ENCODE results near the gene CRTC1. TPM values are rescaled to one million over a fixed set of nuclear protein-coding genes. Genes with fewer than 3 reads are reported as not detected.

Gene CRTC1
- total RNA-seq, 1 experiment from 2014 or later, result 3.0 TPM

GRCh38 chr19:18699403-18700054 lies 16.0 kb downstream of the CRTC1 start:
- no peak for DNase-seq (ENCODE audit: low read depth)

DNA sequence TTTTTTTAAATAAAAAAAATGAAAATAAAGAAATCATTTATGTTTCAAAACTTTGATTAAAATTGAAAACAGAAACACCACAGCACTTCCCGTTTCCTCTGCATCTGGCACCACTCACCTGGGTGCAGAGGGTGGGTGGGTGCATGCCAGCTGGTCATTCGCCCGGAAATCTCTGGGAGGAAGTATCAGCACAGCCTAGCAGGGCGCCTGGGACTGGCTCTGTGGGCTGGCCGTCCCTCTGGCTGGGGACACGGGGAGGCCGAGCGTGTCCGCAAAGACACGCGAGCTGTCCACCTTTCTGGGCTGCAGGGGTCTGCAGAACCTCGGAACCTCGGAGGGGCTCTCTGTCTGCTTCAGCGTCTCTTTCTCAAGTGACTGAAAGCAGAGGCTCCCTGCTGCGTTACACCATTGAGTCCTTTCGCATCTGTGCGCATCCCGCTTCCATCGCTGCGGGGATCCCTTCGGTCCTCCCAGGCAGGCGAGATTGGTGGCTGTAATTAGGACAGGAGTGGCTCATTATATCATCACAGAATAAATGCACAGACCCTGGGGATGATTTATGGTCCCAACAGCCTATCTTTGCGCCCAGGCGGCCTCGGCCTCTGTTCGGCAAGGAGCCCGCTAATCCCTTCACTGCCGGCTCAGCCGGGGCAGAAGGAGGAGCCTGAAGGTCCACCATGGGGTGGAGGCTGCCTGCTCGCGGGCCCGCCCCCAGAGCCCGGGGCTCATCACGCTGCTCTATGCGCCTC lies 17.2 kb downstream of the CRTC1 start:
- DNase-seq (ENCODE audit: low read depth), result no peak

GRCh38 chr19:18701250-18701608 lies 17.7 kb downstream of the CRTC1 start:
- DNase-seq (ENCODE audit: low read depth), result no peak

DNA sequence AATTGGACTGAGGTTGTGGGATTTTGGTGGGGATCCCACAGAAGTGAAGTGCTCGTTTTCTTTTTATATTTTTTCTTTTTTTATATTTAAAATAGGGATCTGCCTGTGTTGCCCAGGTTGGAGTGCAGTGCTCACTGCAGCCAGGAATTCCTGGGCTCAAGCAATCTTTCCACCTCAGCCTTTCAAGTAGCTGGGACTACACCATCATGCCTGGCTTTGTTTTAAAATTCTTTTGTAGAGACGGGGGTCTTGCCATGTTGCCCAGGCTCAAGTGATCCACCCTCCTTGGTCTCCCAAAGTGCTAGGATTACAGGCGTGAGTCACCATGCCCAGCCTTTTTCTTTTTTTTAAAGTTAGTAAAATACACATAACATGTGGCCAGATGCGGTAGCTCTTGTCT lies 20.6 kb downstream of the CRTC1 start:
- DNase-seq (ENCODE audit: low read depth), result no peak

GRCh38 chr19:18704971-18705370 lies 21.5 kb downstream of the CRTC1 start:
- DNase-seq (ENCODE audit: low read depth), result no peak

DNA sequence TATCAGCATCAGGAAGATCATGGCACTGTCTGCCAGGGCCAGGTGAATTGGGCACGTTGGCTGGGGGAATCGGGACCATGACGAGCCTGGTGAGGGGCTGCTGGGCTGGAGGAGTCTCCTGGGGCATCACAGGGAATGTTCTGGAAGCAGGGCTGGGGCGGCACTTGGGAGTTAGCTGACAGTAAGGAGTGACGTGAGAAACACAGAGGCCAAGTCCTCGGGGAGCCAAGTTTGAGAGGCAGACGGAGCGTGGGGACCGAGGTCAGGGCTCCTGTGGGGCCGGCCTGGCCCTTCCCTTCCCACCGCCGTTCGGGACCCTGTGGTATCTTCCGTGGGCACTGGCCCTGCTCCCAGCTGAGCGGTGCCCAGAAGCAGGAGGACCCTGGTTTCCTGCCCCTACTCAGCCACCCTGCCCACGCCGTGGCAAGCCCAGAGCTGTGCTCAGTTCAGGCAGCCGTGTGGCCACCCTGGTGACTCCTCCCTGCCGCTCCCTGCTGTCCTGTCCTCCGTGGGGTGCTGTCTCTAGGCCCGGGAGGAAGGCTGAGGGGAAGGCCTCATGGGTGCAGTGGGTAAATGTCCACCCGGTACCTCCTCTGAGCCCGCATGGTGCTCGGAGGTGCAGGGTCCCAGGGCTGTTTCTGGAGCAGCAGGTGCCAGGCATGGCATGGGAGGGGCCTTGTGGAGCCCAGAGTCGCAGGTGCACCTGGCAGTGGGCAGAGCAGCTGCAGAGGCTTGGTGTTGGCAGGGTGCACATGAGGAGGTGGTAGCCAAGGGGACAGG lies 25.2 kb downstream of the CRTC1 start:
- no peak for DNase-seq (ENCODE audit: low read depth)

DNA sequence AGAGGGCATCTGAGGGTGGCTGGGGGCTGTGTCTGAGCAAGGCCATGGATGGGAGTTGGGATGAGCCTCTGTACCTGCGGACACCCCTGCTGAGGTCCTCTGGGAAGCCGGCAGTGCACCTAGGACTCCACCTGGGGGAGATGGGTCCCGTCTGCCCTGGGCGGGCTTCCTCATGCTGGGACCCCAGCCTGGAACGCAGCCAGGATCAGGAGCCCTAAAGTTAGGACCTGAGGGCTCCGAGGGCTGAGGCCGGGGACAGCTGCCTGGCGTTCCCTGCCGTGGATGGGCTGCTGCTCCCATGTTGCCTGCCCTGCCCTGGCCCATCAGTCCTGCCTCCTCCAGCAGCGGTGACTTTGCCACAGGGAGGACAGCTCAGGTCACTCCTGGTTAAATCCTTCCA lies 26.1 kb downstream of the CRTC1 start:
- no peak for DNase-seq (ENCODE audit: low read depth)

GRCh38 chr19:18710186-18710585 lies 26.7 kb downstream of the CRTC1 start:
- no peak for DNase-seq (ENCODE audit: low read depth)

DNA sequence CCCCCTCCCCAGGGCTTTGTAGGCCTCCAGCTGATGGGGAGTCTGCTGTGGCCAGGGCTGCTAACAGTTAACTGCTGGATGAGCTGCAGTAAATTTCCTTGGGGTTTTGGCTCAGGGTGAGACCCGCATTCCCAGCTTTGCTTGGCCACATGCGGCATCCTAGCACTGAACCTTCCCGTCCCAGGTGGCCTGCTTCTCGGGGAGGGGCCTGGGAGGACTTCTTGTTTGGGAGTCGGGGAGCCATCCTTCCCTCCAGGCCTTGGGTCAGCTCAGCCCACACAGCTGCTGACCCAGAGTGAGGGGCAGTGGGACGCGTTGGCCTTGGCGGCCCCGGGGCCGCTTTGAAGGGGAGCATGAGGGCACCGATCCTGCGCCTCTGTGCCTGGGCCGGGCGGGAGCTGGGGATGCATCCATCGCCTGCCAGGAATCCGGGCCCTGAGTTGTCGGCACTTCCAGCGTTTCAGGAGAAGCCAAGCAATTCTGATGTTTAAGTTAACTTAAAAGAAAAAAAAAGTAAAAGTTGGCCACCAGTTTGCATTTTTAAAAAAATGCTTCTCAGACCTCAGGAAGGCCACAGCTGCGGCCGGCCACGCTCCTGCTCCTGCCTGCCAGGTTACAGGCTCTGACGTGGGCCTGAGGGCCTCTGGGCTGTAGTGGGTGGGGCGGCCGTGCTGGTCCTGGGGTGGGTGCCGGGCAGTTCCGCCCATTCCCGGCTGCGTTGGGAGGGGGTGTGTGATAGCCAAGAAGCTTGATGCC lies 27.7 kb downstream of the CRTC1 start:
- DNase-seq (ENCODE audit: low read depth), result no peak

DNA sequence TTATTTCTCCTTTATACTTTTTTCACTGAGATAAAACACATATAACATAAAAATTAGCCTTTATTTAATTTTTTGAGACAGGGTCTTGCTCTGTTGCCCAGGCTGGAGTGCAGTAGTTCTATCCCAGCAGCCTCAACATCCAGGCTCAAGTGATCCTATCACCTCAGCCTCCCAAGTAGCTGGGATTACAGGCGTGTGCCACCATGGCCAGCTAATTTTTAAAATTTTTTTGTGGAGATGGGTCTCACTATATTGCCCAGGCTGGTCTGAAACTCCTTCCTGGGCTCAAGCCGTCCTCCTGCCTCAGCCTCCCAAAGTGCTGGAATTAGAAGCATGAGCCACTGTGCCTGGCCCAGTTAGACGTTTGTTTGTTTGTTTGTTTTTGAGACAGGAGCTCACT lies 28.4 kb downstream of the CRTC1 start:
- DNase-seq (ENCODE audit: low read depth), result no peak

- DNase-seq (ENCODE audit: low read depth), result no peak
Observed at GRCh38 chr19:18712981-18713380, 29.5 kb downstream of the CRTC1 start.

DNA sequence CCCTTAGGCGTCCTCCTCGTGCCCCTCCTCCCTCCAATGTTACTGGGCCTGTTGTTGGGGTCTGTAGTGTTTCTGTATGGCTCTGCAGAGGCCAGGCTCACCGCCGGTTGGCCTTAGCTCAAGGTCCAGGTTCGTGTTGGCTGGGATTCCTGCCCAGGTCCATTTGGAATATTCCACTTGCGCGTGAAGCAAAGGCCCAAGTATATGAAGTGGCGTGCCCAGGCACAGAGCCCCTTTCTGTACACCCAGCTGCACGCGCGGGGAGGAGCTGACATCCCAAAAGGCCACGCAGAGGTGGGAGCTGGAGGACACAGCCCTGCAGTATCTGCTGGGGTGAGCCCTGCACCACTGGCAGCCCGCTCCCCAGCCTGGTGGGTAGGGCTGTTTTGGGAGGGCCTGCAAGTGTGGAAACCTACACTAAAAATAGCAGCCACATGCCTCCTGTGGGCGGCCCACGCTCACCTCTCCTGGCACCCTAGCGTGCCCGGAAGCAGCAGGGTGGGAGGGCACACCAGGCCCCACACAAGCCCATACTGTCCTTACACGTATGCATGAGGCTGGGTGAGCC lies 30.2 kb downstream of the CRTC1 start:
- no peak for DNase-seq (ENCODE audit: low read depth)

DNA sequence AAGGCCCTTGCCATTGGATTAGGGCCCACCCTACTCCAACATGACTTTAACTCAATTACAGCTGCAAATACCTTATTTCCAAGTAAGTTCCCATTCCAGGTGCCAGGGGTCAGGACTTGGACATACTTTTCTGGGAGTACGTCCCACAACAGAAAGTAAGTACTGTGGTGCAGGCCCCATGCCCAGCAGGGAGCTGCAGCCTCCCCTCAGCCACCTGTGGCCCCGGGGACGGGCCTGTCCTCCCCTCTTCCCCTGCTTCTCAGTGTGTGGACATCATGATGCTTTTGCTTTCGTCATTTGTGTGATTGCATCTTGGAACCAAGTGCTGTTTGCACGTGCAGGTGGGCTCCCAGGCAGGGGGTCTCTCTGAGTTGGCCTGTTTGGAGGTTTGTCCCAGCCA lies 31.9 kb downstream of the CRTC1 start:
- no peak for DNase-seq (ENCODE audit: low read depth)

DNA sequence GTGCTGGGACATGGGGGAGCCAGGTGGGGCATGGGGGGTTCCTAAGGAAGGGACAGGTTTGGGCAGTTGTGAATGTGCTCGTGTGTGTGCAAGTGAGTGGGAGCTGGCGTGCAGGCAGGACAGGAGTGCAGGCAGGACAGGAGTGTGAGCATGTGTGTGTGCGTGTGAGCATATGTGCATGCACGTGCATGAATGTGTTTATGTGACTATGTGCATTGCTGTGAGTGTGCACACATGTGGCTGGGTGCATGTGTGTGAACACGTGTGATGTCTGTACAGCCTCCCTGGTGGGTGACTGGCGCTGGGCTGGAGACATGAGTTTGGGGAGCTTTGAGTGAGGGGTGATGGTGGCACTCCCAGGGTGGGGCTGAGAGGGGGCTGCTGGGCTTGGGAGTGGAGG lies 33.4 kb downstream of the CRTC1 start:
- DNase-seq (ENCODE audit: low read depth), result no peak

- DNase-seq (ENCODE audit: low read depth), result no peak
Observed at GRCh38 chr19:18717601-18718000, 34.1 kb downstream of the CRTC1 start.

- DNase-seq (ENCODE audit: low read depth), result no peak
Observed at GRCh38 chr19:18718015-18718526, 34.6 kb downstream of the CRTC1 start.

GRCh38 chr19:18718846-18719458 lies 35.5 kb downstream of the CRTC1 start:
- DNase-seq (ENCODE audit: low read depth), result no peak

GRCh38 chr19:18719541-18719940 lies 36.1 kb downstream of the CRTC1 start:
- DNase-seq (ENCODE audit: low read depth), result no peak

GRCh38 chr19:18723871-18724377 lies 40.4 kb downstream of the CRTC1 start:
- no peak for DNase-seq (ENCODE audit: low read depth)
